Nucleus accumbens (tissue), 56 donors: ENCODE results near the gene ANK2.
A peak's percentile ranks its signal among the peaks of the same experiment; 100 is the strongest.

Experiments
- DNase-seq, 56 donors: peaks; one replicate each; lab custom pipeline; 2025; lab: John Stamatoyannopoulos, UW

The ANK2 gene

DNA sequence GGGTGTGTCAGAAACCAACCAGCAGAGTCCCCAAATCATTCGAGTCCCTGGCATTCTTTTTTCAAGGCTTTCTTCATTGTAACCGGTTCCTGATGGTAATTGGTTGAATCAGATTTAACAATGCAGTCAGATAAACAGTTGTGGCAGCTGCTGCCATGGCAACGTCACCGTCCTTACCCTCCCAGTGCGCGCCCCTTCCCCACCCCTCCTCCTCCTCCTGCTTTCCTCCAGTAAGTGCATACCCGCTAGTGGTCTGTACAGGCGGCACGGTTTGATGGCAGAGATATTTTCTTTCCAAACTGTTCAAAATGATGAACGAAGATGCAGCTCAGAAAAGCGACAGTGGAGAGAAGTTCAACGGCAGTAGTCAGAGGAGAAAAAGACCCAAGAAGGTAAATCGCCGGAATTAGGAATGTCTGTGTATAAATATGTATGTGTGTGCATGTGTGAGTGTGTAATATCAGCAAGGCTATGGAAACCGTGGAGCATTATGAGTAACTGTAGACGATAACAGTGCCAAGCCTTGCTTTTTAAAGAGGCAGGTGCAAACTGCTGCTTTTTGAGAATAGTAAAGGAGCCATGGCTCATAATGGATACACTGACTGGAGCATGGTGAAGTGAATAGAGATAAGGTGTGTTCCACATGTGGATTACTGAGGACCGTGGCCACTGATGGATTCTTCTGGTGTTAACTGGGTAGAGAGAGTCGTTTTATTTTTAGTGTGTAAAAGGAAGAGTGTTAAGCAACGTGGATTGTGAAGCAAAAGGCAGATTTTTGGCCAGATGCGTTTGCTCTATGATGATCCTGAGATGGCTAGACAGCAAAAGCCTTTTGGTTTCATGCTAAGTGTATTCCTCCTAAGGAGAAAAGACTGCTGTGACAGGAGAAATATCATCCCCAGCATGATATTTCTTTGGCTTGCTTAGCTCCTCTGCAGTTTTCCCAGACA is at the start of gene ANK2:
TSS of gene ANK2 (plus strand) at position 233 of the 950 bp plus-strand sequence. CDS start at position 309, 76 bp downstream.
- DNase-seq, result peak in 53 of 56 donors; percentile 2 to 86 (median 56)

DNA sequence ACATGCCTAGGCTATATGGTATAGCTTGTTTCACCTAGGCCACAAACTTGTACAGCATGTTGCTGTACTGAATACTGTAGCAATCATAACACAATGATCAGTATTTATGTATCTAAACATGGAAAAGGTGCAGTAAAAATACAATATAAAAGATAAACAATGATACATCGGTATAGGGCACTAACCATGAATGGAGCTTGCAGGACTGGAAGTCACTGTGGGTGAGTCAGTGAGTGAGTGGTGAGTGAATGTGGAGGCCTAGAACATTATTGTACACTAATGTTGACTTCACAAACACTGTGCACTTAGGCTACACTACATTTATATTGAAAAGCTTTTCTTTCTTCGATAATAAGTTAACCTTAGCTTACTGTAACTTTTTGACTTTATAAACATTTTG is 45.6 kb upstream of the ANK2 start:
- DNase-seq, result no peak

DNA sequence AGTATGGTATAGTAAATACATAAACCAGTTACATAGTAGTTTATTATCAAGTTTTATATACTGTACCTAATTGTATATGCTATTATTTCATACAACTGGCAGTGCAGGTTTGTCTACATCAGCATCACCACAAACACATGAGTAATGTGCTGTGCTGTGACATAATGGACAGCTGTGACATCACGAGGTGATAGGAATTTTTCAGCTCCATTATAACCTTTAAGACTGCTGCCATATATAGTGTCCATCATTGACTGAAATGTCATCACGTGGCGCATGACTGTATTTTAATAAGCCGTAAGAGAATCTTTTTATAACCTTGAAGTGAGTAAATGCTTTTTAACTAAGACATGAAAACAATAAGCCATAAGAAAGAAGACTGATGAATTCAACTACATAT is 44.8 kb upstream of the ANK2 start:
- DNase-seq, result no peak

DNA sequence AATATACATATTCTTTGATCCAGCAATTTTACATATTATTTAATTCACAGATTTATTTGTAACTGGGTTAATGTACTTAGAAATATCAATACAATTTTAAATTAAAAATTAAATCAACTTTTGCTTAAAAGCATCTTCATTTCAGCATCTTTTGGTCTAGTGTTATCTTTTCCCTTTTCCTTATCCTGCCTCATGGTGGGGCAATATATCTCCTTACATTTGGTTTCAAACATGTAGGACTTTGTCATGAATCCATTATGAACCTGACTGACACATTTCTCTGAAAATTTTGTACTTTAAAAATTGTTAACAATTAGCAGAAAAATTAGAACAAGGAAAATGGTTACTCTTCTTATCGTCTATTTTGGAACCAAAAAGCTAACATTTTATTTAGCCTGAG is 42.8 kb upstream of the ANK2 start:
- DNase-seq, result no peak

DNA sequence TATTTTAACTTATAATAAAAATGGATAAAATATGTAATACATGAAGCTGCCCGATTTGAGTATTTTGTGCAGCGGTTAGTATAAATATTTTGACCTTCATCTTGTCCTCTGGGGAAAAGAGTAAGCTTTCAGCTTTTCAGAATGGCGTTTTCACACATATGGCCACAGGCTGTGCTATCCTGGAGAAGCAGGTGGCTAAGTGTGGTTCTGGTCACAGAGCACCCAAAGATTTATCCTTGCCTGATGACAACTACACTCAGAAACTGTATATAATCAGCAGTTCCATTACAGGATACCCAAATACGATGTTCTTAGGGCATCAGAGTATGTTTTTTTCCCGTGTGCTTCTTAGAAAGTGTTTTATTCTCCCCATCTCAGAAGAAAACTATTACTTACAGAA is 42.3 kb upstream of the ANK2 start:
- DNase-seq, result no peak

DNA sequence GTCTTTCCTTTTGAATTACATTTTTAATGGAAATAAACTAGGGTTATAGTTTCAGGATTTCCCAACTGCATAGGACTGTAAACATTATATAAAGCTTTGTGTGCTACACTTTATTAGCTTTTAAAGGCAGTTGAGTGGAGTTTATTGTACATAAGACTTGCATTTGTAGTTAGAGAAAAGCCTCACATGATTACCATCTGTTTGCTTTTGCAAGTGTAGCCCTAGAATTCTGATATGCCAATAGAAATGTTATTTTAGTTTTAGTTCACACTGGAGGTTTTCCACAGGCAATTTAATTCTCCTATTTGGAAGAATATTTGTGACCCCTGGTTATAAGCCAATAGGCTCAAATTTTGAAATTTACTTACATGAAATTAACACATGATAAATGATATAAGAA is 41.3 kb upstream of the ANK2 start:
- no peak for DNase-seq

DNA sequence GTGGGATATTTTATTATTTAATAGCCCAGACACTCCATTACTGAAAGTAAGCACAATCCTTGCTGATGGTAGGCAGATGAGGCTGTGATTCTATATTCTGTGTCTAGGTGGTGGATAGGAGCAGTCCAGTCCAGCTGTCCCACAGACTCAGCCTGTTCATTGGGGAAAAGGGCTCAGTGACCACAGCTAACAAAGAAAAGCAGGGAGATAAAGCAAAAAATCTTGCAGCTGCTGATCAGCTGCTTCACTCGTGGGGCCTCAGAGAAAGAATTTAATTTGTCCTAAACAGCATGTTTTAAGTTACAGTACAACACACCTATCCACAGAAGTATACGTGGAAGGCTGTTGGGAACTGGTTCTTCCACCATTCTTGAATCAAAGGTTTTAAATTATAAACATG is 40.7 kb upstream of the ANK2 start:
- peak in 5 of 56 donors; percentile 2 to 46 (median 10) for DNase-seq

DNA sequence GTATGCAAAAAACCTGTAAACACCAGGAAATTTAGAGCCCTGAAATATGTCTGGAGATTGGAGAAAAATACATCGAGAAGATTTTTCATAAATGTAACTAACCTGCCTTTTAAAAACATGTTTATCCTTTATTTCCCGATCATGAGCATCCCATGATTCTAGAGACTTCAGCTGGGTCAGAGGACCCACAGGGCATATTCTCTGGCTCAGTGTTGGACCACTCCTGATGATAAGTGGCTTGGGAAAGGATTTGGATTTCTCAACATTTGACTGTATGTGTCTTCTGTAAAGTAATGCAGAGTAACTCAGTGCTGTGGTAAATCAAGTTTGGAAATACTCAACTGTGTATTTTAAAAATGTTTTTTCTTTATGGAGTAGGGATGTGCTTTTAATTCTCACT is 40.0 kb upstream of the ANK2 start:
- no peak for DNase-seq

DNA sequence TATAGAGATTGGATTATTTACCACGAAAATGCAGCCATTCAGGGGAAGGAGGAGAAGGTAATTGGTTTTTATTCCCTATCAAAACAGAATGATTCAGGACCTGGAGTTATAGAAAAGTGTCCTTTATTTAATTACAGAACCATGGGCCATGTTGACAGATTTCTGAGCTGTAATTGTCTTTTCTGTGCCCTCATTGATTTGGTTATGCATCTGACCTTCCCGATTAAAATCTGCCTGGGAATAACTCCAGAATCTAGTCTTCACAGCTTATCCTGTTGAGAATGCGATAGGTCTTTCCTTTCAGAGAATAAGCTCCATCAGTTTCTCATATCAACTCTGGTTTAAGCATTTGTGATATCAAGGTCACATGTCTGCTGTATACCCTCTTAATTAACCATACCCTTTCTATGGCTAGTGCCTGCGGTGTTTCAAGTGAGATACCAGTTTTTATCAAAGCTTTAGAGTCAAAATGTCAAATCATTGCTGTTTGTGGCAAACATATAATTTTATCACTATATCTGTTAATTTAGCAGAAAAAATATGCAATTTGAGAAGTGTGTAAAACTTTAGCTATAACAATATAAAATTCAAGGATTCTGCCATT is 37.2 kb upstream of the ANK2 start:
- DNase-seq, result no peak

DNA sequence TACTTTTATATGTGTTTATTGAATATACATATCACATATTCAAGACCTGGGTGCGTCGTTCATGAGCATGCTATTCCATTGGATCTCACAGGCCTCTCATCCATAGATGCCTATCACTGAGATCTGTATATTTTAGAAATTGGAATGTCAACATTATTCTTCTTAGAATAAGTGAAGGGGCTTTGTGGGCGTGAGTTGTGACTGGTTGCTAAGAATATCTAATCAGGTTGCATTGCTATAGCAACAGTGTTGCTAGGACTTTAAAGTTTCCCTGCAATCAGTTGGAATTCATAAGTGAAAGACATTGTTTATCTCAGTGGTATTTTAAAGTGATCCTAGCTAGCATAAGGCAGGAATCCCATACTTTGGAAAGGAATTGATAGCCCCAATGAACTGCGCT is 36.7 kb upstream of the ANK2 start:
- peak in 8 of 56 donors; percentile 3 to 37 (median 18) for DNase-seq

DNA sequence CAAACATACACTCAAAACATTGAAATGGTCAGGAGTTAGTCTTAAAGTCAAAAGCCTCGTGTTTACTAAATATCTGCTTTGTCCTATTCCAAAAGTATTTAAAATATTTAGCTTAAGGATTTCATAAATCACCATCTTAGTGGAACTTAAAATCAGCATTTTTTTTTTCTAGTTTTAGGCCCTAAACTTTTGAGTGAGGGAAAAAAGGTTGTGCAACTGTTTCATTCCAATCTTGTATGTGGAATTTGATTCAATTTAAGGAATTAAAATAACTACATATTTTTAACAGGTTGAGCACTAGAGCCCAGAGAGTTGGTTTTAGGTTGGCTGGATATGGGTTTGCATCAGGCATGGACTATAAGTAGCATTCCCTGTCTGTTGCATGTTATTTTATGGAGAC is 35.7 kb upstream of the ANK2 start:
- no peak for DNase-seq

DNA sequence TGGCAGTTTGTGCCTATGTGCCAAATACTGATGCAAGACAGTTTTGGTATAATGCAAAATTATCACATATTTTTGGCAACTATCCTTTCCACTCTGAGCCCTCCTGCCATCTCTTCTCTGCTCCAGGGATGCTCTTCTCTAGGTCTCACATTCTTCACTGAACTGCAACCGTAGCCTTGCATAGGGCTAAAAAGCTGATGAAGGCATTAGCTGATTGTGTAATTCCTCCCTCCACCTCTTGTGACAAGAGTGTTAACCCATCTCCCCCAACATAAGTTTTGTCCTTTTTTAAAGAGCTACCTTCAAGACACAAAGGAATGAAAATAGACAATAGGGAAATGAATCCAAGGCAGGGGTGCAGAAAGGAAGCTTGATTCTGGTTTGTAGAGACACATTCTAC is 33.1 kb upstream of the ANK2 start:
- no peak for DNase-seq

DNA sequence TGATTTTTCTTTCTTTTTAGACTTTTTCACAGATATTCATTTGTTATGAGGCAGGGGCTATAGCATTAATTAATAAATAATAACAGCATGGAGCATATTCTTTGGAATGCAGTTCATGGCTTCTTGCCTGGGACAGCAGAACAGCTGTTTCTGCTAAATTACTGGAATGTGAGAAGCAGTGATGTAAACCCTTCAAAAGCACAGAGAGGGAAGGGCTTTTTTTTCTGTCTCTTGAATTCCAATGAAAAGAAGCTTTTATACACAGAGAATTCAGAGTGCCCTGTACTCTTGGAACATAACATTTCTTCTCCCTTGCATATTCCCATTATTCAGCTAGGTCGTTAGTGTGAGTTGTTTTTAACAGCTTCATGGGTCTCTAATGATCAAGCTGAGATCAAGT is 28.5 kb upstream of the ANK2 start:
- DNase-seq, result no peak

DNA sequence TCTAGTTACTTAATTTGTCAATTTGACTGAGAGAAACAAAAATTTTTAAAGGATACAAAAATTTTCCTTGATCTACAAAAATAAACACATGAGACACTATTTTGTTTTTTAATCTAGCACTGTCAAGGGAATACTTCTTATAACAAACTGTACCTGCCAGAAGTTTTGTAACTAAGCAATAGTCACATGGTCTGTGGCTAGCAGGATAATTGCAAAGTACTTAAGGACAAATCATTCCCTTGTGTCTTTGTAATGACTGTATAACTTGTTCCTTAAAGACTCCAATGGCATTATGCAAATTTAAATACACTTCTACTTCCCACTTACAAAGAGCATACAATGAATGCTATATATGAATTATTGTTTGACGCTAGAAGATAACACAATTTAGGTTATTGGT is 25.1 kb upstream of the ANK2 start:
- no peak for DNase-seq

DNA sequence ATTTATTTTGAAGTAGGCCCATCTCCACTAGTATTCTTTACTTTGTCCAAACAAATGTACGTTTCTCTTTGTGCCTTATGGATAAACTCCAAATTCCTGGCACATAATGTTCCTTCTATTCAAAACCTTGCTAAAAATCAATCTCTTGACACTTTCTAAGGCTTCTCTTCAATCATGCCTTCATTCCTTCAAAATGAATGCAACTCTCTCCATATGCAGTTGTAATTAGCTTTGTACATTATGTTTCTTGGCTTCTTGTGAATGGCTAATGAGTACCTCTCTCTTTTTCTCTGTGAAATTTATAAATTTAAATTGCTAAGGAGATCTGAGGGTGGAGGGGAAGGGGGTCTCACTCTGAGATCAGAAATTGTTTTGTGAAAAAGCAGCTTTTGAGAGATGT is 24.0 kb upstream of the ANK2 start:
- no peak for DNase-seq

DNA sequence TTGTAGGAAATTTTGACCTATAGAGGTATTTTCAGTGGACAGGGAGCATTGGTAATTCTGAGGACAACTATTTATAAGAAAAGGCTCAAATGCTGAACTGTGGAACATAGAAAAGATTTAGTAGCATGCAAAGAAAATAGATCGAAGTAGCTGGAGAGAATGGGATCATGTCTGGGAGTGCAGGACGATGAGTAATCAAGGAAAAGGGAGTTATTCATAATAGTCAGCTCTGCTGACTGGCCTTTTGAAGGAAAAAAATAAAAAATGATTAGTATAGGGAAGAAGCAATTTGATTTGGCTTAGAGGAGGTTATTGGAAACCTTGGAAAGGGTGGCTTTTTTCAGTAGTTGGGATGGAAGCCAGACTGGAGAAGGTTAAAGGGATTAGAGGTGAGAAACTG is 22.9 kb upstream of the ANK2 start:
- DNase-seq, result no peak

DNA sequence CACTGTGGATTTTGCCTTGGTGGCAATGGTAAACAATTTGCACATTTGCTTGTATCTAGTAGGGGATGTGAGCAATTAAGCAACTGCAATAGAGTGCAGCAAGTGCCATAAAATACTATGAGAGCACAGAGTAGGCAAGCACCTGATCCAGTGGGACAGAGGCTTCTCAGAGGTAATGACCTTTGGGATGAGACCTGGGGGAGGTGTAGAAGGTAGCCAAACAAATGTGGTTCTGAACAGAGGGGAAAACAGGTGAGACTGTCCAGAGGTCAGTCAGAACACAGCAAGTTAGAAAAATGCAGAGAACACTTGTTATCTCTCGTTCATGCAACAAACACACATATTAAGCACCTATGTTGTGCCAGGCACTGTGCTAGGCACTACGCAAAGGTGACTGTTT is 21.4 kb upstream of the ANK2 start:
- no peak for DNase-seq

DNA sequence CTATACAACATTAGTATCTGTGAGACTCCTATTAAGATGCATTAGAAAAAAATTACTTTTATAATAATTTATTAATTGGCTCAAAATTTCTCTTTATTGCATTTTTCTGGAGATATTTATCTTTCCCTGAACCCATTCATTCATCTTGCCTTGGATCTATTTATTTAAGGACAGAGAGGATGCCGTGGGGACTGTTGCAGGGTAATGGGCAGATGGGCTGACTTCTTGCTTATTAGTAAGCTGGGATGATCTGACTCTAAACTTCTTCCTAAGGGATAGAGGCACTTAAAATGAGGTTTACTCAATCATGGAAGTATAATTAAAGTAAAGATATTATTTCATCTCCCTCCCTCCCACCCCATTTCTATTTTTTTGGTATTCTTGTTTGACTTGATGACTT is 18.2 kb upstream of the ANK2 start:
- DNase-seq, result no peak

DNA sequence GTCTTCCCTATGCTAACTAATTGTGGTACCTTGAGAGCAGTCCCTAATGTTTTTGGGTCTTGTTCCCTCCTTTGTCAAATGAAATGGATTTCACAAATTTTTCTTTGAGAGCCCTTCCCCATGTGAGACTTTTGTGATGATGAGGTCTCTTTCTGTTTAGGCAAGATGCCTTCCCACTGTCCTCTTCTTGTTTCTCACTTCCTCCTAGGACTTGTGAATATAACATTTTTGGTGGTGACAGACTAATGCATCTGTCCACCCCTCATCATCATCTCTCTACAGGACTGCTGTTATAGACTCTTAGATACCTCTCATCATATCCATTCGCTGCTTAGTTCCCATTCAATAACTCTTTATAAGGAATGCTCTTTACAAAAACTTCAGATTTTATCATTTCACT is 8.7 kb upstream of the ANK2 start:
- no peak for DNase-seq

DNA sequence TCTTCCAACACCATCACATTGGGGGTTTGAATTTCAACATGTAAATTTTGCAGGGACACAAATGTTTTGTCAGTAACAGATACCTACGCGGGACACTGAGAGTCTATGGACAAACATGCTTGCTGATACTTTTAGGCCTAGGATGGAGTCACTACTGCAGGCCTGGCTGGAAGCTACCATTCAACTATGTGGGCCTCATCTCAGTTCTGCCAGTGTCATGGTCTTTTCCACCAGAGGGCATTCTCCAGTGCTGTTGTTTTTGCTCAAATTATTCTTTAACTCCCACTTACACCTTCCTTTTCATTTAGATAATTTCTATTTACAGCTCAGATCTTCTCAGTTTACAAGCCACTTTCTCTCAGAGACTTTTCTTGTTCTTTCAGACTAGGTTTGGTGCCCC is 7.0 kb upstream of the ANK2 start:
- no peak for DNase-seq

DNA sequence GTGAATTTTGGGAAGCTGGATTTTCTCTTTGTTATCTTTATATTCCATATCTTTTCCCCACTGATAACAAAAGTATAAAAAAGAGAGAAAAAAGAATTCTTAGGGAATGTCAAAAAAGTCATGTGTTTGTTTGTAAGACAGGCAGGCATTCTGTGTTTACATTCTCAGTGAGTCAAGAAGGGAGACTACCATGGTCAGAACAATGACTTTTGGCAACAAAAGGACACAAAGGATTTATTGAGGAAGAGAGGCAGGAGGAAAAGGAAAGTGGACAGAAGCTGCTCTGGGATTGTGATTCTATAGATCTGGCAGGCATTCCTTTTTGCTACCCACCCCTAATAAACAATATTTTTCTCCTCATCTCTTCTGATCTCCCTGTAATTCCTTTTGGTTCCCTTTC is 5.9 kb upstream of the ANK2 start:
- DNase-seq, result no peak

DNA sequence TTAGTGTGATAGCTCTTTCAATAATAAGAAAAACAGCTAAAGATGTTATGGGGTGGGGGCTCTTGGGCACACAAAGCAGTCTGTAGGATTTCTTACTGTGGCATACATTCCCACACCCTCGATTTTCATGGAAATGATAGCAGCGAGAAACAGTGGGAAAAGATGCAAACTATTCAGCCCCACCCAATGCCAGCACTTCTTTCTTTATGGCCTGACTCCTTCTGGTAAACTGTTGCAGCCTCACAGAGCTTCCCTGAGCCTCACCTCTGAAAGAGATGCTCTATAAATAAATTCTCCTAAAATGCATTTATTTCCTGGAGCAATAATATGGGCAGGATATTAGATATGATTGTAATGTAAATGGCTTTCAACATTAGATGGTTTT is 910 bp downstream of the ANK2 start:
- peak in 10 of 56 donors; percentile 1 to 62 (median 18) for DNase-seq
